Colonic mucosa (tissue), 4 donors: Measurements from ENCODE around the gene OFD1. TPM values are rescaled to one million over a fixed set of nuclear protein-coding genes. Genes with fewer than 3 reads are reported as not detected.

ENCODE experiments used
- DNase-seq: peaks from one replicate; pipeline ENCODE4 v3.0.0-alpha.2; 2020
- H3K27ac ChIP-seq: fragments of 200-600 bp; one replicate; pipeline ENCODE4 v1.8.0; 2021
- H3K27me3 ChIP-seq: fragments of 200-600 bp; one replicate; pipeline ENCODE4 v1.8.0; 2021
- H3K36me3 ChIP-seq: fragments of 200-600 bp; one replicate; pipeline ENCODE4 v1.8.0; 2021
- H3K4me1 ChIP-seq: fragments of 200-600 bp; one replicate; pipeline ENCODE4 v1.8.0; 2021; ENCODE audit warnings: mild to moderate bottlenecking
- H3K4me3 ChIP-seq: fragments of 200-600 bp; one replicate; pipeline ENCODE4 v1.8.0; 2021
- H3K9ac ChIP-seq, 2 donors: one replicate each; pipeline ENCODE4 v1.7.0; 2013; ENCODE audit warnings: control low read depth in 2 of 2, low read depth in 2 of 2, low read length in 2 of 2
- H3K9me3 ChIP-seq: fragments of 200-600 bp; one replicate; pipeline ENCODE4 v1.8.0; 2021
- CTCF ChIP-seq: fragments of 200-600 bp; IDR thresholded peaks from one replicate; pipeline ENCODE4 v1.8.0; 2022; ENCODE audit warnings: antibody characterized with exemption, mild to moderate bottlenecking
- intact Hi-C: fragments of 100-400 bp; cut with DNase I; formaldehyde crosslinking; loops from one replicate; pipeline ENCODE4 v1.14.1; 2022
- total RNA-seq, 2 donors: library from RNA; stranded (reverse); fragmentation: NEBNext Ultra II Directional in 1 of 2; extraction: Animal tissue kit (Norgen Biotek cat#: 25700) in 1 of 2; gene quantifications; one replicate each; pipeline ENCODE4 v1.2.1, GENCODE V29; 2021
- donor health status: healthy.
- donor health status: DM: no; HTN: no; CAD: no.
- donor health status: DM: no; HTN: no; CAD: no.

Gene OFD1
- total RNA-seq, 2 donors from 2014 or later = 29.9 to 35.5 TPM

GRCh38 chrX:13793897-13794296 is 59.3 kb downstream of the OFD1 start:
- H3K27me3 ChIP-seq = no peaks in the 10 kb centered on the region
- intact Hi-C loops = no loop called here
- H3K9ac ChIP-seq = no peak overlapping the region
- DNase-seq = no peak
- no peak overlapping the region for H3K4me3 ChIP-seq
- H3K9me3 ChIP-seq = no peaks in the 10 kb centered on the region
- no peak for TF ChIP-seq CTCF
- no peaks in the 10 kb centered on the region for H3K36me3 ChIP-seq
- no peak overlapping the region for H3K27ac ChIP-seq
- no peaks in the 10 kb centered on the region for H3K4me1 ChIP-seq

- no peaks in the 10 kb centered on the region for H3K9me3 ChIP-seq
- no peak overlapping the region for H3K9ac ChIP-seq
- no peaks in the 10 kb centered on the region for H3K27me3 ChIP-seq
- H3K4me3 ChIP-seq = no peak overlapping the region
- H3K27ac ChIP-seq = no peak overlapping the region
- H3K36me3 ChIP-seq = no peaks in the 10 kb centered on the region
- no peak for TF ChIP-seq CTCF
- DNase-seq = no peak
- H3K4me1 ChIP-seq = no peaks in the 10 kb centered on the region
- intact Hi-C loops = no loop called here
Observed at GRCh38 chrX:13794417-13794816, 59.9 kb downstream of the OFD1 start.

- TF ChIP-seq CTCF = no peak
Observed at GRCh38 chrX:13797512-13797911, 63.0 kb downstream of the OFD1 start.

GRCh38 chrX:13798184-13798583 is 63.6 kb downstream of the OFD1 start:
- no peak overlapping the region for H3K27ac ChIP-seq
- no peaks in the 10 kb centered on the region for H3K27me3 ChIP-seq
- no peak overlapping the region for H3K9ac ChIP-seq
- DNase-seq = no peak
- TF ChIP-seq CTCF = no peak
- no peaks in the 10 kb centered on the region for H3K36me3 ChIP-seq
- H3K9me3 ChIP-seq = no peaks in the 10 kb centered on the region
- intact Hi-C loops = no loop called here
- no peaks in the 10 kb centered on the region for H3K4me1 ChIP-seq
- H3K4me3 ChIP-seq = no peak overlapping the region

More at GRCh38 chrX:13797512-13797911, 63.0 kb downstream of the OFD1 start:
- no peak for DNase-seq
- no peaks in the 10 kb centered on the region for H3K36me3 ChIP-seq
- no peak overlapping the region for H3K4me3 ChIP-seq
- no peaks in the 10 kb centered on the region for H3K4me1 ChIP-seq
- H3K27ac ChIP-seq = no peak overlapping the region
- H3K9me3 ChIP-seq = no peaks in the 10 kb centered on the region
- no peaks in the 10 kb centered on the region for H3K27me3 ChIP-seq
- no peak overlapping the region for H3K9ac ChIP-seq
- intact Hi-C loops = no loop called here

GRCh38 chrX:13803116-13803515 is 68.6 kb downstream of the OFD1 start:
- Histone ChIP-seq H3K27me3 (no peaks in the 10 kb centered on the region), H3K4me3 (no peak overlapping the region), H3K4me1 (no peaks in the 10 kb centered on the region), H3K27ac (no peak overlapping the region), H3K9me3 (no peaks in the 10 kb centered on the region), H3K9ac (no peak overlapping the region), H3K36me3 (no peaks in the 10 kb centered on the region)
- TF ChIP-seq CTCF = no peak
- DNase-seq = no peak
- intact Hi-C loops = no loop called here

GRCh38 chrX:13805241-13805640 is 70.7 kb downstream of the OFD1 start:
- no peak for TF ChIP-seq CTCF
- Histone ChIP-seq H3K9me3 (no peaks in the 10 kb centered on the region), H3K27me3 (no peaks in the 10 kb centered on the region), H3K36me3 (no peaks in the 10 kb centered on the region), H3K9ac (no peak overlapping the region), H3K4me3 (no peak overlapping the region), H3K27ac (no peak overlapping the region), H3K4me1 (no peaks in the 10 kb centered on the region)
- DNase-seq = no peak
- intact Hi-C loops = no loop called here
